ENCODE results near the gene LUC7L3.
"Not testable (repeated sequence)": the region's sequence is repeated elsewhere in the genome, so short reads cannot be mapped to it uniquely, and the experiment has no call there.

The LUC7L3 gene

GRCh38 chr17:50794361-50794760 is 75.0 kb downstream of the LUC7L3 start:
- Histone ChIP-seq H3K27ac (no peak overlapping the region), H3K4me3 (no peak overlapping the region), H3K4me2 (no peak overlapping the region), H3K9me3 (replicated peaks in 1 of 11) (no peaks in the 10 kb centered on the region), H3K9ac (no peak overlapping the region), H3K36me3 (no peaks in the 10 kb centered on the region), H3K4me1 (peaks cover 8 to 66% (median 41%) of the 10 kb centered on the region in 10 experiments), H3K27me3 (no peaks in the 10 kb centered on the region), H4K20me1 (no peaks in the 10 kb centered on the region)
- TF ChIP-seq Cebpa-rat (IDR thresholded peaks at IDR 0.05): no peak

GRCh38 chr17:50797135-50797810 is 77.9 kb downstream of the LUC7L3 start:
- H3K36me3 ChIP-seq: no peaks in the 10 kb centered on the region
- TF ChIP-seq Cebpa-rat (IDR thresholded peaks at IDR 0.05): no peak
- no peaks in the 10 kb centered on the region for H4K20me1 ChIP-seq
- peaks cover 6 to 42% (median 27%) of the 10 kb centered on the region in 10 experiments; a peak in 17 of 20 replicates for H3K4me1 ChIP-seq
- H3K4me3 ChIP-seq: no peak overlapping the region
- H3K4me2 ChIP-seq: peak overlapping the region in 4 of 11 experiments; percentile 1 to 42 (median 22); a peak in 7 of 22 replicates
- H3K9ac ChIP-seq: no peak overlapping the region; a peak in 1 of 22 replicates
- no peaks in the 10 kb centered on the region for H3K27me3 ChIP-seq
- no peak overlapping the region for H3K27ac ChIP-seq
- no peaks in the 10 kb centered on the region for H3K9me3 ChIP-seq (replicated peaks in 1 of 11)

GRCh38 chr17:50798424-50799288 is 79.3 kb downstream of the LUC7L3 start:
- TF ChIP-seq Cebpa-rat (IDR thresholded peaks at IDR 0.05): no peak
- no peaks in the 10 kb centered on the region for H3K9me3 ChIP-seq (replicated peaks in 1 of 11)
- peak overlapping the region in 2 of 11 experiments; percentile 37 to 57; a peak in 3 of 22 replicates for H3K4me2 ChIP-seq
- no peaks in the 10 kb centered on the region for H4K20me1 ChIP-seq
- no peak overlapping the region for H3K4me3 ChIP-seq
- H3K4me1 ChIP-seq: peaks cover 6 to 28% (median 13%) of the 10 kb centered on the region in 10 experiments; a peak in 17 of 20 replicates
- no peaks in the 10 kb centered on the region for H3K36me3 ChIP-seq
- no peaks in the 10 kb centered on the region for H3K27me3 ChIP-seq
- no peak overlapping the region for H3K27ac ChIP-seq
- H3K9ac ChIP-seq: no peak overlapping the region; a peak in 1 of 22 replicates

GRCh38 chr17:50799582-50799981 is 80.2 kb downstream of the LUC7L3 start:
- TF ChIP-seq Cebpa-rat (IDR thresholded peaks at IDR 0.05): no peak
- no peaks in the 10 kb centered on the region for H4K20me1 ChIP-seq
- no peak overlapping the region for H3K9ac ChIP-seq
- H3K4me3 ChIP-seq: no peak overlapping the region
- no peak overlapping the region for H3K27ac ChIP-seq
- no peaks in the 10 kb centered on the region for H3K36me3 ChIP-seq
- no peak overlapping the region for H3K4me2 ChIP-seq
- H3K4me1 ChIP-seq: peaks cover 6 to 34% (median 12%) of the 10 kb centered on the region in 10 experiments; a peak in 16 of 20 replicates
- no peaks in the 10 kb centered on the region for H3K9me3 ChIP-seq (replicated peaks in 1 of 11)
- no peaks in the 10 kb centered on the region for H3K27me3 ChIP-seq

- Histone ChIP-seq H4K20me1 (no peaks in the 10 kb centered on the region), H3K27me3 (no peaks in the 10 kb centered on the region), H3K9ac (no peak overlapping the region), H3K4me2 (no peak overlapping the region), H3K36me3 (no peaks in the 10 kb centered on the region), H3K27ac (no peak overlapping the region), H3K4me1 (peaks cover 6 to 36% (median 12%) of the 10 kb centered on the region in 10 experiments; a peak in 16 of 20 replicates), H3K4me3 (no peak overlapping the region), H3K9me3 (replicated peaks in 1 of 11) (no peaks in the 10 kb centered on the region)
- 0 out of 22 replicates have a peak, but pooled peaks of 1 of the 11 experiments have one; percentile 2 for TF ChIP-seq Cebpa-rat (IDR thresholded peaks at IDR 0.05)
Measured at GRCh38 chr17:50800196-50800700, 80.8 kb downstream of the LUC7L3 start.

GRCh38 chr17:50802609-50803571 is 83.5 kb downstream of the LUC7L3 start:
- Histone ChIP-seq H3K9me3 (replicated peaks in 1 of 11) (no peaks in the 10 kb centered on the region), H3K4me2 (no peak overlapping the region), H3K4me1 (peaks cover 6 to 29% (median 15%) of the 10 kb centered on the region in 10 experiments; a peak in 17 of 20 replicates), H3K9ac (0 out of 22 replicates have a peak overlapping the region, but pooled peaks of 1 of the 11 experiments have one; percentile 16), H3K36me3 (no peaks in the 10 kb centered on the region), H3K27ac (peak overlapping the region in 2 of 11 experiments; percentile 3 to 15; a peak in 1 of 22 replicates), H3K4me3 (no peak overlapping the region), H4K20me1 (no peaks in the 10 kb centered on the region), H3K27me3 (no peaks in the 10 kb centered on the region)
- no peak for TF ChIP-seq Cebpa-rat (IDR thresholded peaks at IDR 0.05)

GRCh38 chr17:50803676-50804075 is 84.3 kb downstream of the LUC7L3 start:
- H3K9me3 ChIP-seq (replicated peaks in 1 of 11): no peaks in the 10 kb centered on the region
- H3K27me3 ChIP-seq: no peaks in the 10 kb centered on the region
- no peaks in the 10 kb centered on the region for H3K36me3 ChIP-seq
- H4K20me1 ChIP-seq: no peaks in the 10 kb centered on the region
- no peak overlapping the region for H3K4me3 ChIP-seq
- TF ChIP-seq Cebpa-rat (IDR thresholded peaks at IDR 0.05): no peak
- H3K4me2 ChIP-seq: no peak overlapping the region
- H3K4me1 ChIP-seq: peaks cover 6 to 29% (median 13%) of the 10 kb centered on the region in 10 experiments; a peak in 17 of 20 replicates
- no peak overlapping the region for H3K9ac ChIP-seq
- 0 out of 22 replicates have a peak overlapping the region, but pooled peaks of 2 of the 11 experiments have one; percentile 3 to 15 for H3K27ac ChIP-seq

- H3K27ac ChIP-seq; H3K9ac ChIP-seq; H3K4me3 ChIP-seq; H3K4me2 ChIP-seq; H3K36me3 ChIP-seq; H4K20me1 ChIP-seq; H3K9me3 ChIP-seq (replicated peaks in 1 of 11); H3K27me3 ChIP-seq: not testable (repeated sequence)
- H3K4me1 ChIP-seq: peaks cover 6 to 29% (median 12%) of the 10 kb centered on the region in 10 experiments; a peak in 16 of 20 replicates
- peak in 1 of 11 experiments; percentile 22; a peak in 2 of 22 replicates for TF ChIP-seq Cebpa-rat (IDR thresholded peaks at IDR 0.05)
Measured at GRCh38 chr17:50804749-50805475, 85.5 kb downstream of the LUC7L3 start.

All from BLaER1 treated with 17β-estradiol and CSF1 and Interleukin-3, amounts not matched to agents 10 nM and 100 nM (cell line).